ENCODE data around the gene RAPGEF2. TPM values are rescaled to one million over a fixed set of nuclear protein-coding genes. Genes with fewer than 3 reads are reported as not detected.

The RAPGEF2 gene
- total and polyA plus RNA-seq, 8 donors = 4.3 to 27.5 (median 13.9) TPM

GRCh38 chr4:159212675-159213293 lies 109.9 kb downstream of the RAPGEF2 start:
- H3K27ac ChIP-seq = no peak overlapping the region
- WGBS, 2 donors = 86 to 88% methylated on average over 7 of the region's 7 CpGs
- H3K4me1 ChIP-seq = peaks cover 0 to 1% (median 0%) of the 10 kb centered on the region in 3 donors
- no peaks in the 10 kb centered on the region for H3K9me3 ChIP-seq
- H3K4me3 ChIP-seq = no peak overlapping the region
- ATAC-seq (peak in 1 of 4 donors; percentile 31), FAIRE-seq (no peak), DNase-seq (no peak)
- no peak for TF ChIP-seq CTCF (IDR thresholded peaks at IDR 0.05)
- H3K27me3 ChIP-seq = no peaks in the 10 kb centered on the region
- H3K36me3 ChIP-seq = no peaks in the 10 kb centered on the region
- intact Hi-C loops (cut with DNase I) = no loop called here

- Histone ChIP-seq H3K36me3 (no peaks in the 10 kb centered on the region), H3K9me3 (no peaks in the 10 kb centered on the region), H3K4me1 (no peaks in the 10 kb centered on the region), H3K4me3 (no peak overlapping the region), H3K27me3 (no peaks in the 10 kb centered on the region), H3K27ac (no peak overlapping the region)
- intact Hi-C loops (cut with DNase I) = no loop called here
- FAIRE-seq = no peak
- WGBS, 2 donors = 74 to 79% methylated on average over 5 of the region's 5 CpGs
- TF ChIP-seq CTCF (IDR thresholded peaks at IDR 0.05) = no peak
- ATAC-seq = no peak
- no peak for DNase-seq
Observed at GRCh38 chr4:159216834-159217233, 114.0 kb downstream of the RAPGEF2 start.

GRCh38 chr4:159219862-159220261 lies 117.0 kb downstream of the RAPGEF2 start:
- no peak for FAIRE-seq
- 87 to 90% methylated on average over 1 of the region's 1 CpG for WGBS, 2 donors
- Histone ChIP-seq H3K9me3 (no peaks in the 10 kb centered on the region), H3K4me1 (no peaks in the 10 kb centered on the region), H3K36me3 (no peaks in the 10 kb centered on the region), H3K4me3 (no peak overlapping the region), H3K27me3 (no peaks in the 10 kb centered on the region), H3K27ac (no peak overlapping the region)
- no peak for ATAC-seq
- no peak for DNase-seq
- intact Hi-C loops (cut with DNase I) = no loop called here
- no peak for TF ChIP-seq CTCF (IDR thresholded peaks at IDR 0.05)

GRCh38 chr4:159220353-159220752 lies 117.5 kb downstream of the RAPGEF2 start:
- Histone ChIP-seq H3K27ac (no peak overlapping the region), H3K27me3 (no peaks in the 10 kb centered on the region), H3K4me1 (no peaks in the 10 kb centered on the region), H3K9me3 (no peaks in the 10 kb centered on the region), H3K4me3 (no peak overlapping the region), H3K36me3 (no peaks in the 10 kb centered on the region)
- DNase-seq (no peak), ATAC-seq (no peak), FAIRE-seq (no peak)
- WGBS, 2 donors = 94 to 97% methylated on average over 5 of the region's 5 CpGs
- intact Hi-C loops (cut with DNase I) = no loop called here
- no peak for TF ChIP-seq CTCF (IDR thresholded peaks at IDR 0.05)

GRCh38 chr4:159221280-159221679 lies 118.4 kb downstream of the RAPGEF2 start:
- ATAC-seq (no peak), DNase-seq (no peak), FAIRE-seq (no peak)
- Histone ChIP-seq H3K4me1 (no peaks in the 10 kb centered on the region), H3K4me3 (no peak overlapping the region), H3K9me3 (no peaks in the 10 kb centered on the region), H3K36me3 (no peaks in the 10 kb centered on the region), H3K27me3 (no peaks in the 10 kb centered on the region), H3K27ac (no peak overlapping the region)
- no peak for TF ChIP-seq CTCF (IDR thresholded peaks at IDR 0.05)
- intact Hi-C loops (cut with DNase I) = no loop called here
- 96 to 99% methylated on average over 3 of the region's 3 CpGs for WGBS, 2 donors
